ENCODE results near the gene SH3PXD2A. TPM values are rescaled to one million over a fixed set of nuclear protein-coding genes. Genes with fewer than 3 reads are reported as not detected.

SH3PXD2A gene
- total RNA-seq, 4 donors from 2014 or later, result 35.0 to 54.8 (median 45.4) TPM

GRCh38 chr10:103766751-103767505, 88.4 kb downstream of the SH3PXD2A start:
- DNase-seq (ENCODE audit: low spot score in 2 of 2), result no peak
- intact Hi-C loops (cut with DNase I; ENCODE audit: low total_unique reads), result no loop called here
- TF ChIP-seq POLR2A (IDR thresholded peaks at IDR 0.05), result no peak
- TF ChIP-seq, protein P1, sequence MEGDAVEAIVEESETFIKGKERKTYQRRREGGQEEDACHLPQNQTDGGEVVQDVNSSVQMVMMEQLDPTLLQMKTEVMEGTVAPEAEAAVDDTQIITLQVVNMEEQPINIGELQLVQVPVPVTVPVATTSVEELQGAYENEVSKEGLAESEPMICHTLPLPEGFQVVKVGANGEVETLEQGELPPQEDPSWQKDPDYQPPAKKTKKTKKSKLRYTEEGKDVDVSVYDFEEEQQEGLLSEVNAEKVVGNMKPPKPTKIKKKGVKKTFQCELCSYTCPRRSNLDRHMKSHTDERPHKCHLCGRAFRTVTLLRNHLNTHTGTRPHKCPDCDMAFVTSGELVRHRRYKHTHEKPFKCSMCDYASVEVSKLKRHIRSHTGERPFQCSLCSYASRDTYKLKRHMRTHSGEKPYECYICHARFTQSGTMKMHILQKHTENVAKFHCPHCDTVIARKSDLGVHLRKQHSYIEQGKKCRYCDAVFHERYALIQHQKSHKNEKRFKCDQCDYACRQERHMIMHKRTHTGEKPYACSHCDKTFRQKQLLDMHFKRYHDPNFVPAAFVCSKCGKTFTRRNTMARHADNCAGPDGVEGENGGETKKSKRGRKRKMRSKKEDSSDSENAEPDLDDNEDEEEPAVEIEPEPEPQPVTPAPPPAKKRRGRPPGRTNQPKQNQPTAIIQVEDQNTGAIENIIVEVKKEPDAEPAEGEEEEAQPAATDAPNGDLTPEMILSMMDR (IDR thresholded peaks at IDR 0.05), result no peak
- no peak overlapping the region for H3K4me3 ChIP-seq (ENCODE audit: low read depth, poor library complexity, severe bottlenecking)
- WGBS, 2 donors, result 67 to 82% methylated on average over 8 of the region's 8 CpGs

GRCh38 chr10:103765981-103766380, 89.4 kb downstream of the SH3PXD2A start:
- TF ChIP-seq, protein P1 (IDR thresholded peaks at IDR 0.05), result no peak
- TF ChIP-seq POLR2A (IDR thresholded peaks at IDR 0.05), result no peak
- intact Hi-C loops (cut with DNase I; ENCODE audit: low total_unique reads), result no loop called here
- 45 to 61% methylated on average over 7 to 8 of the region's 8 CpGs for WGBS, 2 donors
- no peak for DNase-seq (ENCODE audit: low spot score in 2 of 2)
- no peak overlapping the region for H3K4me3 ChIP-seq (ENCODE audit: low read depth, poor library complexity, severe bottlenecking)

DNA sequence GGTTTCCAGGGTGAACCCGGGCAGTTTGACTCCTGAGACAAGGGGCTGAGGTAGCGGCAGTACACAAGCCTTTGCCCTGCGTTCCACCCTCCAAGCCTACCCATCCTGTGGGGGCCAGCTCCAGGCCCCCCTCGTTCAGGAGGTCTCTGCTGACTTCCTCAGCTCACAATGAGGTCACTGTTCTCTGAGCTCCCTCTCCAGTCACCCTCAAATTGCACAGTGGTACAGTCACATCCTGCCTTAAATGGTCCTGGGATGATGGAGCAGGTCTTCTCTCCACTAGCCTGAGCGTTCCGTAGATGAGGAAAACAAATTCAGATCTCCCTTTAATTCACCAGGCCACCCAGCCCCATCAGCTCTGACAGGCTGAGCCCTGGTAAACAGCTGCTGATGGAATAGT, 90.2 kb downstream of the SH3PXD2A start:
- intact Hi-C loops (cut with DNase I; ENCODE audit: low total_unique reads), result no loop called here
- TF ChIP-seq POLR2A (IDR thresholded peaks at IDR 0.05), result no peak
- TF ChIP-seq, protein P1 (IDR thresholded peaks at IDR 0.05), result no peak
- DNase-seq (ENCODE audit: low spot score in 2 of 2), result no peak
- WGBS, 2 donors, result 77 to 80% methylated on average over 6 of the region's 6 CpGs
- no peak overlapping the region for H3K4me3 ChIP-seq (ENCODE audit: low read depth, poor library complexity, severe bottlenecking)

DNA sequence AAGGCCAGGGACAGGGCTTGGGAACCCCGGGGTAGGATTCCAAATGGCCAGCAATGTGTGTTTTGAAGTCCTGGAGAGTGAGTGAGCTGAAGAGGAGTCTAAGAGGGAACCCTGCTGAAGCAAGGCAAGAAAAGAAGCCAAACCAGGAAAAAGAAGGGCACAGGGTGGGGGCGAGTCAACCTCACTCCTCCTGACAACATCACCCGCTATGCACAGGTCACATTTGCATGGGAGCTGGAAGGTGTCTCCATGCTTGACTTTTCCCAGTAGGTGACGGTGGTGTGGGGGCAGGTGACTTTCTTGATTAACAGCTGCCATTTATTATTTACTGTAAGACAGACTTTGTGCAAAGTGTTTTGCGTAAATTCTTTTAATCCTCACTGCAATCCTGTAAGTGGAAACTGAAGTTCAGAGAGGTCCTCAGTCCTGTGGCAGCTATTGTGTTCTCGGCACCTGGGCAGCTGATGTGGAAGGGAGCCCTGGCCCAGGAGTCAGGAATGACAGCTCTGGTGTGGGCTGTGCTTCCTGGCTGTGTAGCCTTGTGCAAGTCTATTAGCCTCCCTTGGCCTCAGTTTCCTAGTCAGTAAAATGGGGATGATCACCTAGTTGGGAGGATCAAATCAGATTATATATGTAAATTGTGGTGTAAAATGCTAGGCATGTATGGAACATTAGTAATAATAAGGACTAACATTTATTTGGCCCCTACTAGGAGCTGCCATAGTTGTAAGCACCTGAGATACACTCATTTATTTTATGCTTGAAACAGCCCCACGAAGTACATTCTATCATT, 90.9 kb downstream of the SH3PXD2A start:
- WGBS, 2 donors, result 78 to 85% methylated on average over 7 of the region's 7 CpGs
- no peak for DNase-seq (ENCODE audit: low spot score in 2 of 2)
- TF ChIP-seq POLR2A (IDR thresholded peaks at IDR 0.05), result no peak
- TF ChIP-seq, protein P1 (IDR thresholded peaks at IDR 0.05), result no peak
- H3K4me3 ChIP-seq (ENCODE audit: low read depth, poor library complexity, severe bottlenecking), result no peak overlapping the region
- intact Hi-C loops (cut with DNase I; ENCODE audit: low total_unique reads), result no loop called here

DNA sequence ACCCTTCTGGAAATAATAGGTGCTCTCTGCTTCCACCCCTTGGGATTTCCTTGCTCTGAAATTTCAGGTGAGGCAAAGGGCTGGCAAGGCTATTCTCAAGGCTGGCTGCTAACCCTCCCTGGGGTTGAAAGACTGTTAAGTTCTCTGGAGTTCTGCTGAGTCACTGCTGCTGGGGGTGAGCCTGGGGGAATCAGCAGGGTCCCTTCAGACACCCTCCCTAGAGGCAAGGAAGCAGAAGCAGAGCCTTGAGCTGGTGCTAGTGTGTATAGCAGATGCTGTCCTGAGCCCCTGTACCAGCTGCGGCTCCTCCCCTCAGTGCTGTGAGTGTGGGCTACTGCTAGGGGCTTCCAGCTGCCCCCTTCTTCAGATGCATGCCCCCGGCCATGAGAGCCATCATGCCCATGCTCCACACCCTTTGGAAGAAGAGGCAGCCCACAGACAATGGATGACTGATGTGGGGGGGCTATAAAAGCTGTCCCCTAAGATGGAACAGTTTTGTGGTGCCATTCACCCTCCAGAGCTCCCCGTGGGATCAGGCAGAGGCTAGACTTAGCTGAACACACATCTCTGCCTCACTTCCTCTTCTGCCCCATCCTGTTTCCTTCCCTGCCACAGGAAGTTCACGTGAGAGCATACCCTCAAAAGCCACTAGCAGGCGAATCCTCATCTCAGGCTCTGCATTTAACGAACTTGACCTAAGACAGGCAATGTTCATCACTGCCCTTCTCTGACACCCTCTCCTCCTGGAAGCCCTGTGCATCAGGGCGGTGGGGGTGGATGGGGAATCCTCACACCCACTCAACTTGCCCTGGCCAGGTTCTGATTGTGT, 91.8 kb downstream of the SH3PXD2A start:
- WGBS, 2 donors, result 72 to 75% methylated on average over 6 to 7 of the region's 7 CpGs
- no peak for DNase-seq (ENCODE audit: low spot score in 2 of 2)
- intact Hi-C loops (cut with DNase I; ENCODE audit: low total_unique reads), result no loop called here
- H3K4me3 ChIP-seq (ENCODE audit: low read depth, poor library complexity, severe bottlenecking), result no peak overlapping the region
- no peak for TF ChIP-seq POLR2A (IDR thresholded peaks at IDR 0.05)
- TF ChIP-seq, protein P1 (IDR thresholded peaks at IDR 0.05), result no peak
